WERI-Rb-1 (cell line): ENCODE data around the gene MKLN1.

Experiments used
- DNase-seq: peaks from one replicate; pipeline ENCODE4 v3.0.0-alpha.2; 2020
- H3K27ac ChIP-seq: fragments of 250-450 bp; sonication (Bioruptor Pico); 2 replicates; pipeline ENCODE4 v1.5.1; 2020; ENCODE audit warnings: mild to moderate bottlenecking, moderate library complexity
- H3K27me3 ChIP-seq: fragments of 250-450 bp; sonication (Bioruptor Pico); 2 replicates; pipeline ENCODE4 v1.5.1; 2021; ENCODE audit warnings: mild to moderate bottlenecking, low read depth, moderate library complexity; ENCODE audit not compliant: insufficient read depth, severe bottlenecking
- H3K36me3 ChIP-seq: fragments of 250-450 bp; sonication (Bioruptor Pico); 2 replicates; pipeline ENCODE4 v1.5.1; 2020; ENCODE audit warnings: mild to moderate bottlenecking, moderate library complexity
- H3K4me3 ChIP-seq: 2 replicates; pipeline ENCODE4 v1.5.1; 2011; ENCODE audit warnings: low read depth, mild to moderate bottlenecking, control low read depth, low read length
- H3K9me3 ChIP-seq: fragments of 250-450 bp; sonication (Bioruptor Pico); 2 replicates; pipeline ENCODE4 v1.5.1; 2021; ENCODE audit warnings: mild to moderate bottlenecking, moderate library complexity; ENCODE audit not compliant: severe bottlenecking
- TF ChIP-seq, protein P1 (sequence below): IDR thresholded peaks from 2 replicates; pipeline ENCODE4 v1.5.1; 2011; ENCODE audit warnings: low read depth, mild to moderate bottlenecking, control low read depth, inconsistent platforms, low read length

The MKLN1 gene

DNA sequence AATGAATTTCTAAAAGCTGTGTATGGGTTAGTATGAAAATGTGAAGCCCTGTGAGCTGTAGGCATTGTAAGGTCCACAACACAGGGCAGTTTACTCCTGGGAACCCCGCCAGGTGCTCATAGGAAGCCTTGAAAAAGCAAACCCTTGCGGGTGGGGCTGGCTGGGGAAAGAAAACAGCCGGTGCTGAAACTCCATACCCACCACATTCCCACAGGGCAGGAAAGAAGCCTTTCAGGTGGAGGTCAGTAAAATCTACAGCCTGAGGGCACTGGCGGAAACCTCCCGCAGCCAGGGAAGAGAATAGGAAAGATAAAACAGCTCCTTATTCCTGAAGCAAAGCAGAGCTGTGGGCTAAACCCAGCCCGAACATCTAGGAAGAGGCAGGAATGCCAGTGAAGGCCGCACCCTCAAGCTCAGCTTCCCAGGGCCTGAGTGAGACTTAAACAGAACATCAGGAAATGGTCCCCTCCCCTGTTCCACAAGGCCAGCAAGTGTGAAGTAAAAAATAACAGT is 194.0 kb downstream of the MKLN1 start:
- H3K27me3 ChIP-seq = no peaks in the 10 kb centered on the region
- no peaks in the 10 kb centered on the region for H3K36me3 ChIP-seq
- DNase-seq = no peak
- TF ChIP-seq, protein P1, sequence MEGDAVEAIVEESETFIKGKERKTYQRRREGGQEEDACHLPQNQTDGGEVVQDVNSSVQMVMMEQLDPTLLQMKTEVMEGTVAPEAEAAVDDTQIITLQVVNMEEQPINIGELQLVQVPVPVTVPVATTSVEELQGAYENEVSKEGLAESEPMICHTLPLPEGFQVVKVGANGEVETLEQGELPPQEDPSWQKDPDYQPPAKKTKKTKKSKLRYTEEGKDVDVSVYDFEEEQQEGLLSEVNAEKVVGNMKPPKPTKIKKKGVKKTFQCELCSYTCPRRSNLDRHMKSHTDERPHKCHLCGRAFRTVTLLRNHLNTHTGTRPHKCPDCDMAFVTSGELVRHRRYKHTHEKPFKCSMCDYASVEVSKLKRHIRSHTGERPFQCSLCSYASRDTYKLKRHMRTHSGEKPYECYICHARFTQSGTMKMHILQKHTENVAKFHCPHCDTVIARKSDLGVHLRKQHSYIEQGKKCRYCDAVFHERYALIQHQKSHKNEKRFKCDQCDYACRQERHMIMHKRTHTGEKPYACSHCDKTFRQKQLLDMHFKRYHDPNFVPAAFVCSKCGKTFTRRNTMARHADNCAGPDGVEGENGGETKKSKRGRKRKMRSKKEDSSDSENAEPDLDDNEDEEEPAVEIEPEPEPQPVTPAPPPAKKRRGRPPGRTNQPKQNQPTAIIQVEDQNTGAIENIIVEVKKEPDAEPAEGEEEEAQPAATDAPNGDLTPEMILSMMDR = no peak
- no peaks in the 10 kb centered on the region for H3K9me3 ChIP-seq
- no peak overlapping the region for H3K27ac ChIP-seq
- no peak overlapping the region for H3K4me3 ChIP-seq

GRCh38 chr7:131522325-131522930 is 194.8 kb downstream of the MKLN1 start:
- no peaks in the 10 kb centered on the region for H3K36me3 ChIP-seq
- H3K27me3 ChIP-seq = no peaks in the 10 kb centered on the region
- H3K9me3 ChIP-seq = no peaks in the 10 kb centered on the region
- H3K27ac ChIP-seq = no peak overlapping the region
- no peak overlapping the region for H3K4me3 ChIP-seq
- DNase-seq = no peak
- TF ChIP-seq, protein P1 = no peak

DNA sequence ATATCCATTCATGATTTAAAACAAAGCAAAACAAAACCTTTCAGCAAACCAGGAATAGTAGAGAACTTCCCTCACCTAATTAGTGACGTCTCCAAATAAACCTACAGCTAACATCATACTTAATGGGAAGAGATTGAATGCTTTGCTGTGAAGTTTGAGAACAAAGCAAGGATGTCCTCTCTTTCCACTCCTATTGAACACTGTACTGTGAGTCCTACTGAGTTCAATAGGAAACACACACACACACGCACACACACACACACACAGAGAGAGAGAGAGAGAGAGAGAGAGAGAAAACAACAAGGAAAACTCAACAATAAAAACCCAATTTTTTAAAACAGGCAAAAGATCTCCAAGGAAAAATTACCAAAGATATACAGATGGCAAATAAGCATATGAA is 196.4 kb downstream of the MKLN1 start:
- Histone ChIP-seq H3K27me3 (no peaks in the 10 kb centered on the region), H3K4me3 (no peak overlapping the region), H3K36me3 (no peaks in the 10 kb centered on the region), H3K9me3 (no peaks in the 10 kb centered on the region), H3K27ac (no peak overlapping the region)
- DNase-seq = no peak
- TF ChIP-seq, protein P1 = no peak

- TF ChIP-seq, protein P1 = no peak
- Histone ChIP-seq H3K9me3 (no peaks in the 10 kb centered on the region), H3K27me3 (no peaks in the 10 kb centered on the region), H3K36me3 (no peaks in the 10 kb centered on the region), H3K27ac (no peak overlapping the region), H3K4me3 (no peak overlapping the region)
- no peak for DNase-seq
These were observed 197.0 kb downstream of the MKLN1 start for GRCh38 chr7:131524703-131525102.

GRCh38 chr7:131525820-131526219 is 198.1 kb downstream of the MKLN1 start:
- no peak for DNase-seq
- H3K27ac ChIP-seq = no peak overlapping the region
- TF ChIP-seq, protein P1 = no peak
- no peaks in the 10 kb centered on the region for H3K27me3 ChIP-seq
- H3K9me3 ChIP-seq = no peaks in the 10 kb centered on the region
- no peak overlapping the region for H3K4me3 ChIP-seq
- H3K36me3 ChIP-seq = no peaks in the 10 kb centered on the region

DNA sequence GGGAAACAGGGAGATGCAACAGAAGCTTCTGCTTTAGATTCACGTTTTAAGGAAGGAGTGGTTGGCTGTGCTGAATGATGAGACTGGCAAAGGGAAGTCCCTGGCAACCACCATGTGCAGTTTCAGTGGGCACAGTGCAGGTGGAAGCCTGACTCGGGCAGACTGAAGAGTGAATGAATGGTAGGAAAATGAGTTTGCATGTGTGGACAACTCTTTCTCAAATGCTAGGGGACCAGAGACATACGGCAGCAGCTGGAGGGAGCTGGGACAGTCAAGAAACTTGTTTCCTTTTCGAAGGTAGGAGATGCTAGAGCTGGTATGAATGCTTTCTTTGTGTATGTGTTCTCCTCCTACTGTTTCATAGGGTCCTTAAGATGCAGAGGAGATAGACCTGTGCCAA is 199.8 kb downstream of the MKLN1 start:
- Histone ChIP-seq H3K27ac (no peak overlapping the region), H3K9me3 (no peaks in the 10 kb centered on the region), H3K36me3 (no peaks in the 10 kb centered on the region), H3K27me3 (no peaks in the 10 kb centered on the region), H3K4me3 (no peak overlapping the region)
- TF ChIP-seq, protein P1 = no peak
- DNase-seq = no peak
